ELF-1 (cell line): ENCODE measurements around the gene ARFGAP1.
"Not testable (repeated sequence)": the region's sequence is repeated elsewhere in the genome, so short reads cannot be mapped to it uniquely, and the experiment has no call there.

Source experiments
- DNase-seq: peaks from one replicate; pipeline ENCODE4 v3.0.0-alpha.2; 2016; ENCODE audit warnings: low read depth, low spot score

The ARFGAP1 gene

GRCh38 chr20:63330940-63331339 is 58.3 kb downstream of the ARFGAP1 start:
- peak; percentile 61 for DNase-seq

DNA sequence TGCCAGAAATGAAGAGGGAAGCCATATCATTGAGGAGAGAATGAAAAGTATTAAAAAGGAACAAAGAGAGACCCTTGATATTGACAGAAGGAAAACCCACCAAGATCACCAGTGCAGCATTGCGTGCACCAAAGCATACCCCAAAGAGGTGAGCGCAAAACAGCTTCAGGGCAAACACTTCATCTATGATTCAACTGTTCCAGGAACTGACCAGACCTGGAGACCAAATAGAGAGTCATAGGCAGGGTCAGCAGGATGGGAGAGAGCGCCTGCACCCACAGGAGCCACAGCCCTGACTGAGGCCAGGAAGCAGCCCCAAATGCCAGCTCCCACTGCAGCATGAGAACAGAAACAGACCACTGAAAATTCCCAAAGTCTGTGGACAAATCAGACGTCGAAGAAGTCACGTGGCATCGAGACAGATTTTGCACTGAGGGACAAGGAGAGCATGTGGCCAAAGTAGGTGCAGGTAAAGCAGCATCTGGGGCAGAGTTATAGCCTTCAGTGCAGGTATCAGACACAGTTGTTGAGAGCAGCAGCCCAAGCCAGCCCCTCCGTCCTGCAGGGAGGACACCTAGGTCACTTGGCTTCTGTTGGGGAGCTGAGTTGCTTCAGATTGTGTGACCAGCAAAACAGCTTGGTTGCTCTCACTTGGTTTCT is 59.3 kb downstream of the ARFGAP1 start:
- no peak for DNase-seq

DNA sequence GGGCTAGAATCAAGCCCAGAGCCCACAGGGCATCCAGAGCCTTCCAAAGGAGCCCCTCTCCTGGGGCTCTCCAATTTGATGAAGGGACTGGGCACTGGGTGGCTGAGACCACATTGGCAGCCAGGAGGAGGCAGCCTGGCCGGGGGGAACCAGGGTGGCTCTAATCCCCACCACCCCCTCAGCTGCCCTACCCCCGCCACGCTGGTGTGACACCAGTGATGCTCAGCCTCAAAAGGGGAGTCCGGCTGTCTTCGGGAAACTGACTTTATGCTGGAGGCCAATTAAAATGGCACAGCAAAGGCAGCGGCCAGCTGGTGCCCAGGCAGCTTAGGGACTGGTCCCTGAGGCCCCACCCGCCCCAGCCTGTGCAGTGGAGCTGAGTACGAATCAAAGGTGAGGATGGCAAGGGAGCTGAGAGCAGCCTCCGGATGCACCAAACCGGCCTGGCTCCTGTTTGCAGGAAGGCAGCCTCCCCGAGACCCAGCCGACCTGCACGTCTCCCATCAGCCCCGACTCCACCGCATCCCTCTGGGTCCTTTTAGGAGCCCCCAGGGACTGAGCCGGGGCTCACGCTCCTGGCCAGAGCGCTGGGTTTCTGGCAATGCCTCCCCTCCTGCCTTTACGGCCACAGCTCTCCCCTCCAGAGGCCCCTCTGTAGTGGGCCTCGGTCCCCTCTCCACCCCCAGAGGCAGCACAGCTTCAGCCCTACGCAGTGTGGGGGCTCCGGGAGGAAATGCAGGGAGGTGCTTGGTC is 60.1 kb downstream of the ARFGAP1 start:
- DNase-seq: no peak

- DNase-seq: no peak
These were observed 60.7 kb downstream of the ARFGAP1 start for GRCh38 chr20:63333241-63333836.

GRCh38 chr20:63334356-63334755 is 61.7 kb downstream of the ARFGAP1 start:
- DNase-seq: no peak

GRCh38 chr20:63335060-63335459 is 62.4 kb downstream of the ARFGAP1 start:
- not testable (repeated sequence) for DNase-seq

- no peak for DNase-seq
These were observed 63.1 kb downstream of the ARFGAP1 start for GRCh38 chr20:63335711-63336110.

DNA sequence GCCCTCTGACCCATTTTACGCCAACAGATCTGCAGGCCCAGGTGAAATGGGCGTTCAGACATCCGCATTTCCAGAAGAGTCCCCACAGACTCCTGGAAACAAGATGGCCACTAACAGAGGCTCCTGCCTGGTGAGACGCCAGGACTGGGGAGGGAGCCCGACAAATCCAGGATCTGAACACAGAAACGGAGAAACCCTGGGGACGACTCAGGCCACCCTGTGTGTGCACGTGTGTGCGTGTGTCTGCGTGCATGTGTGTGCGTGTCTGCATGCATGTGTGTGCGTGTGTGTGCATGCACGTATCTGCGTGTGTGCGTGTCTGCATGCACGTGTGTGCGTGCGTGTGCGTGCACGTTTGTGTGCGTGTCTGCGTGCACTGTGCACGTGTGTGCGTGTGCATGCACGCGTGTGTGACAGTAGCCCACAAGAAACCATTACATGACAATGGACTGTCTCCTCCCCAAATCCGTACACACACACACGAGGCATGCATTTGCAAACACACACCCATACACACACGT is 63.7 kb downstream of the ARFGAP1 start:
- no peak for DNase-seq

GRCh38 chr20:63337786-63338420 is 65.3 kb downstream of the ARFGAP1 start:
- no peak for DNase-seq
